Measurements from ENCODE around the gene PNMA8C. TPM values are rescaled to one million over a fixed set of nuclear protein-coding genes. Genes with fewer than 3 reads are reported as not detected.

Gene PNMA8C
- total RNA-seq, 4 donors from 2014 or later = 0.12 to 0.39 (median 0.27) TPM; not detected in 1

DNA sequence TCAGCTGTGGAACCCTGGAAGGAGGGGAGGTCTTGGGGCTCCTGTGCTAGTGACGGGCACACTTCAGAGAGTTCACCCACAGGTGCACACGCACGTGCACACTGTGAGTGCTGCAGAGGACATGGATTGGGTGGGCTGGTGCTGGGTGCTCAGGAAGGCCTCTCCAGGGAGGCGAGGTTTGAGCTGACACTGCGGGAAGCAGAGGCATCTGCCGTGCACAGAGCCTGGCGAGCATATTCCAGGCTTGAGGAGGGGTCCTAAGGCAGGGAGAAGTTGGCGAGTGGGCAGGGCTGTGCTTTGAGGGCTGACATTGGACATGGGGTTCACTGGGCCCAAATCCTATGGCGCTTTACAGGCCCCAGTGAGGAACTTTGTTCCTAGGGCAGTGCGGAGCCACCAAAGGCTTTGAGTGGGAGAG lies 41.0 kb downstream of the PNMA8C start:
- 60 to 92% methylated on average over 1 to 2 of the region's 10 CpGs for WGBS, 2 donors (ENCODE audit: low coverage in 1 of 2)
- no peak for TF ChIP-seq POLR2AphosphoS5 (IDR thresholded peaks at IDR 0.05)
- no peak for TF ChIP-seq EP300 (IDR thresholded peaks at IDR 0.05)
- TF ChIP-seq, protein P1, sequence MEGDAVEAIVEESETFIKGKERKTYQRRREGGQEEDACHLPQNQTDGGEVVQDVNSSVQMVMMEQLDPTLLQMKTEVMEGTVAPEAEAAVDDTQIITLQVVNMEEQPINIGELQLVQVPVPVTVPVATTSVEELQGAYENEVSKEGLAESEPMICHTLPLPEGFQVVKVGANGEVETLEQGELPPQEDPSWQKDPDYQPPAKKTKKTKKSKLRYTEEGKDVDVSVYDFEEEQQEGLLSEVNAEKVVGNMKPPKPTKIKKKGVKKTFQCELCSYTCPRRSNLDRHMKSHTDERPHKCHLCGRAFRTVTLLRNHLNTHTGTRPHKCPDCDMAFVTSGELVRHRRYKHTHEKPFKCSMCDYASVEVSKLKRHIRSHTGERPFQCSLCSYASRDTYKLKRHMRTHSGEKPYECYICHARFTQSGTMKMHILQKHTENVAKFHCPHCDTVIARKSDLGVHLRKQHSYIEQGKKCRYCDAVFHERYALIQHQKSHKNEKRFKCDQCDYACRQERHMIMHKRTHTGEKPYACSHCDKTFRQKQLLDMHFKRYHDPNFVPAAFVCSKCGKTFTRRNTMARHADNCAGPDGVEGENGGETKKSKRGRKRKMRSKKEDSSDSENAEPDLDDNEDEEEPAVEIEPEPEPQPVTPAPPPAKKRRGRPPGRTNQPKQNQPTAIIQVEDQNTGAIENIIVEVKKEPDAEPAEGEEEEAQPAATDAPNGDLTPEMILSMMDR (IDR thresholded peaks at IDR 0.05) = no peak
- TF ChIP-seq POLR2A (IDR thresholded peaks at IDR 0.05) = no peak
- H3K27ac ChIP-seq = no peak overlapping the region
- H3K36me3 ChIP-seq = peaks cover 0 to 93% of the 10 kb centered on the region in 2 donors
- no peak overlapping the region for H3K4me3 ChIP-seq
- no peaks in the 10 kb centered on the region for H3K9me3 ChIP-seq
- no peaks in the 10 kb centered on the region for H3K27me3 ChIP-seq
- peaks cover 0 to 17% (median 6%) of the 10 kb centered on the region in 3 donors for H3K4me1 ChIP-seq
- no peak for ATAC-seq

DNA sequence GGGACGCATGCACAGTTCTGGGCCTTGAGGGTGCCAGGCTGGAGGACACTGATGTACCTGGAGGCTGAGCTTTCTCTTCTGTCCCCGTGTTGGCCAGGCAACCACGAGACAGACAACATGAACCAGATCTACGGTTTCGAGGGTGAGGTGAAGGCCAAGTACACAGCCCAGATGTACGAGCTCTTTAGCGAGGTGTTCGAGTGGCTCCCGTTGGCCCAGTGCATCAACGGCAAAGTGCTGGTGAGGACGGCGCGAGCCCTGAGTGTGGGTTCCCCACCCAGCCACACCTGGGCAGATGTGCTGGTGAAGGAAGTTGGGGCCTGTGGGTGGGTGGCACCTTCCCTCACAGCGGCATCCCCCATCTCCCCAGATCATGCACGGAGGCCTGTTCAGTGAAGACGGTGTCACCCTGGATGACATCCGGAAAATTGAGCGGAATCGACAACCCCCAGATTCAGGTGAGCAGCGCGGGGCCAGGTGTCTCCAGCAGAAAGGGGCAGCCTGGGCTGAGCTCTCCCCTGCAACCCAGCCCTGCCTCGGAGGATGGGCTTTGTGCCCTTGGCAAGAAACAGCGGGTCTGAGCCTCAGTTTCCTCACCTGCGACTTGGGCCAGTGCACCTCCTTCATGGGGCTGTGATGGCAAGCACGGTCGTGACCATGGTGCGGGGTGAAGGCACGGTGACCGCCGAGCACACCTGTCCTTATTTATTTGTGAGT lies 41.6 kb downstream of the PNMA8C start:
- Histone ChIP-seq H3K27me3 (no peaks in the 10 kb centered on the region), H3K36me3 (peaks cover 0 to 99% of the 10 kb centered on the region in 2 donors), H3K27ac (no peak overlapping the region), H3K9me3 (no peaks in the 10 kb centered on the region), H3K4me3 (no peak overlapping the region), H3K4me1 (peaks cover 0 to 13% (median under 1%) of the 10 kb centered on the region in 3 donors)
- 100% methylated on average over 2 of the region's 30 CpGs for WGBS, 2 donors (ENCODE audit: low coverage in 1 of 2)
- TF ChIP-seq POLR2AphosphoS5 (IDR thresholded peaks at IDR 0.05) (no peak), POLR2A (IDR thresholded peaks at IDR 0.05) (no peak), EP300 (IDR thresholded peaks at IDR 0.05) (no peak)
- TF ChIP-seq, protein P1 (IDR thresholded peaks at IDR 0.05) = no peak
- ATAC-seq = no peak

DNA sequence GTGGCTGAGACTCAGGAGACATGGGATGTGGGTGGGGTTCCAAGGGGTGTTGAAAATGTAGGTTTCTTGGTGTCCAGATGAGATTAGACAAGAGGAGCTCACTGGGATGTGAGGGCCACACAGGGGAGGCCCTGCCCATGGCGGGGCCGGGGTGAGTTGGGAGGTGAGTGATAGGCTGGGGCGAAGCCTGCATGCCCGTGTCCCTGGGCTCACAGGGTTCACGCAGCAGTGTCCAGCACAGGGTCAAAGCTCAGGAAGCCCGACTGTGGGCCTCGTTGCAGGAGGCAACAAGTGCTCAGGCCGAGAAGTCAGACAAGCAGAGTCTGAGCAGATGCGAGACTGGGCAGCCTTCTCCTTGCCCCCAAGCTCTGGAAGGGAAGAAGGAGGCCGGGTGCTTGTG lies 42.6 kb downstream of the PNMA8C start:
- WGBS, 2 donors (ENCODE audit: low coverage in 1 of 2) = 94% methylated on average over 8 of the region's 10 CpGs; no CpG with 5 or more reads in 1 of the 2 donors
- Histone ChIP-seq H3K36me3 (peaks cover 0 to 99% of the 10 kb centered on the region in 2 donors), H3K27me3 (no peaks in the 10 kb centered on the region), H3K4me1 (peaks cover 0 to 11% (median 0%) of the 10 kb centered on the region in 3 donors), H3K4me3 (no peak overlapping the region), H3K9me3 (no peaks in the 10 kb centered on the region), H3K27ac (no peak overlapping the region)
- ATAC-seq = no peak
- TF ChIP-seq, protein P1 (IDR thresholded peaks at IDR 0.05) = no peak
- no peak for TF ChIP-seq EP300 (IDR thresholded peaks at IDR 0.05)
- no peak for TF ChIP-seq POLR2A (IDR thresholded peaks at IDR 0.05)
- TF ChIP-seq POLR2AphosphoS5 (IDR thresholded peaks at IDR 0.05) = no peak

DNA sequence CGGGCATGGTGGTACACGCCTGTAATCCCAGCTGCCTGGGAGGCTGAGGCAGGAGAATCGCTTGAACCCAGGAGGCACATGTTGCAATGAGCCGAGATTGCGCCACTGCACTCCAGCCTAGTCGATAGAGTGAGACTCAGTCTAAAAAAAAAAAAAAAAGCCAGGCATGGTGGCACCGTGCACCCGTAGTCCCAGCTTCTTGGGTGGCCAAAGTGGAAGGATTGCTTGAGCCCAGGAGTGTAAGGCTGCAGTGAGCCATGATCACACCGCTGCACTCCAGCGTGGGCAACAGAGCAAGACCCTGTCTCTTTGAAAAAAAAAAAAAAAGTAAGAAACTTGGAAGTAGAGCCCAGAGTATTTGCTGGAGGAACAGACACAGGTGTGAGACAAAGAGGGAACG lies 43.1 kb downstream of the PNMA8C start:
- Histone ChIP-seq H3K27ac (no peak overlapping the region), H3K36me3 (peaks cover 0 to 96% of the 10 kb centered on the region in 2 donors), H3K27me3 (no peaks in the 10 kb centered on the region), H3K9me3 (no peaks in the 10 kb centered on the region), H3K4me3 (no peak overlapping the region), H3K4me1 (peaks cover 0 to 10% (median 0%) of the 10 kb centered on the region in 3 donors)
- 71 to 85% methylated on average over 5 to 6 of the region's 11 CpGs for WGBS, 2 donors (ENCODE audit: low coverage in 1 of 2)
- no peak for ATAC-seq
- TF ChIP-seq EP300 (IDR thresholded peaks at IDR 0.05) = no peak
- TF ChIP-seq, protein P1 (IDR thresholded peaks at IDR 0.05) = no peak
- no peak for TF ChIP-seq POLR2A (IDR thresholded peaks at IDR 0.05)
- no peak for TF ChIP-seq POLR2AphosphoS5 (IDR thresholded peaks at IDR 0.05)

DNA sequence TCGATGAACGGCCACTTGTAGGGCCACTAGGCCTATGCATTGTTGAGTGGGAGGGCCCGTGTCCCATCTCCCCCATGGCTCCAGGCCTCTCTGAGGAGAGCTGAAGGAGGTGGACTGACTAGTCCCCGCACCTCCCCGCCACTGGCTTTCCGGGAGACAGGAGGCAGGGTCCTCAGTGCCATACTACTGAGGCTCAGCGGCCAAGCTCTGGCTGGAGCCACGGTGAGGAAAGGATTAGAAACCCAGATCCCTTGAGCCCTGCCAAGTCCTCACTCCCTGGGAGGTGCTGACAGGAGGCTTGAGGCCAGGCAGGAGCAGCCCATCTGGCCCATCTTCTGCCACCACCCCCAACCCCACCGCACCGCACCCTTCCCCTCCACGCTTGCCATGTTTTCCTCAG lies 44.3 kb downstream of the PNMA8C start:
- Histone ChIP-seq H3K4me3 (no peak overlapping the region), H3K27ac (no peak overlapping the region), H3K4me1 (peaks cover 0 to 15% (median 0%) of the 10 kb centered on the region in 3 donors), H3K27me3 (no peaks in the 10 kb centered on the region), H3K36me3 (peaks cover 0 to 93% of the 10 kb centered on the region in 2 donors), H3K9me3 (no peaks in the 10 kb centered on the region)
- WGBS, 2 donors (ENCODE audit: low coverage in 1 of 2) = 85% methylated on average over 7 of the region's 11 CpGs; no CpG with 5 or more reads in 1 of the 2 donors
- ATAC-seq = no peak
- TF ChIP-seq, protein P1 (IDR thresholded peaks at IDR 0.05) = no peak
- TF ChIP-seq POLR2A (IDR thresholded peaks at IDR 0.05) = no peak
- TF ChIP-seq EP300 (IDR thresholded peaks at IDR 0.05) = no peak
- TF ChIP-seq POLR2AphosphoS5 (IDR thresholded peaks at IDR 0.05) = no peak

Measured in gastroesophageal sphincter (tissue), 4 donors.